Activated naive CD8-positive, alpha-beta T cell treated with anti-CD3 and anti-CD28 coated beads, Interleukin-2, amount 10 ng/mL, durations not matched to agents 7 days and 5 days (primary cell): ENCODE results near the gene RIN3. TPM values are rescaled to one million over a fixed set of nuclear protein-coding genes. Genes with fewer than 3 reads are reported as not detected.

ENCODE experiments used
- ATAC-seq: fragments of 150-1000 bp; cut with Tn5 transposase; one replicate; pipeline ENCODE4 v1.10.0; 2021; ENCODE audit warnings: low read depth, moderate library complexity
- POLR2A ChIA-PET: fragments of 350-600 bp; sonication (Branson Sonifier 250); formaldehyde crosslinking; loops from one replicate; lab custom pipeline; 2021; ENCODE audit warnings: antibody characterized with exemption; lab: Charles Lee
- DNase-seq: peaks from one replicate; pipeline ENCODE4 v3.0.0; 2021
- H3K27ac Mint-ChIP-seq: one replicate; pipeline ENCODE4 v1.8.0; 2022; ENCODE audit warnings: mild to moderate bottlenecking, mixed read lengths
- H3K27me3 Mint-ChIP-seq: one replicate; pipeline ENCODE4 v1.8.0; 2022; ENCODE audit warnings: mild to moderate bottlenecking, moderate library complexity, mixed read lengths
- H3K36me3 Mint-ChIP-seq: one replicate; pipeline ENCODE4 v1.8.0; 2021; ENCODE audit warnings: mild to moderate bottlenecking, mixed read lengths
- H3K4me1 Mint-ChIP-seq: one replicate; pipeline ENCODE4 v1.8.0; 2021; ENCODE audit warnings: mixed read lengths
- H3K4me3 Mint-ChIP-seq: one replicate; pipeline ENCODE4 v1.8.0; 2022; ENCODE audit warnings: mild to moderate bottlenecking, moderate library complexity, mixed read lengths
- H3K9me3 Mint-ChIP-seq: one replicate; pipeline ENCODE4 v1.8.0; 2021; ENCODE audit warnings: mixed read lengths
- total RNA-seq, 2 experiments: library from RNA; stranded (reverse); gene quantifications; one replicate each; pipeline ENCODE4 v1.2.3, GENCODE V29; 2021

The RIN3 gene
- total RNA-seq, 2 experiments from 2014 or later, result 80.5 to 80.9 TPM

- H3K9me3 Mint-ChIP-seq, result no peaks in the 10 kb centered on the region
- POLR2A ChIA-PET, result interaction anchor here (0.8 to 5.3 kb wide), 14 partner anchors 9 to 370 kb away, joined by 3 to 43 read pairs (median 4); partner anchors contain the start of genes GOLGA5 and RIN3
- DNase-seq (no peak), ATAC-seq (no peak)
- peak overlapping the region; percentile 99 for H3K27ac Mint-ChIP-seq
- H3K4me1 Mint-ChIP-seq, result peaks cover 79% of the 10 kb centered on the region
- H3K4me3 Mint-ChIP-seq, result peak overlapping the region; percentile 99
- no peaks in the 10 kb centered on the region for H3K27me3 Mint-ChIP-seq
- peaks cover 38% of the 10 kb centered on the region for H3K36me3 Mint-ChIP-seq
These were observed 137.1 kb downstream of the RIN3 start for GRCh38 chr14:92650581-92651105.

- DNase-seq (peak; percentile 77), ATAC-seq (peak; percentile 79)
- no peaks in the 10 kb centered on the region for H3K9me3 Mint-ChIP-seq
- H3K27ac Mint-ChIP-seq, result peak overlapping the region; percentile 99
- POLR2A ChIA-PET, result interaction anchor here (0.8 to 5.3 kb wide), 18 partner anchors 8 to 370 kb away, joined by 3 to 43 read pairs (median 4); partner anchors contain the start of genes GOLGA5 and RIN3
- peaks cover 79% of the 10 kb centered on the region for H3K4me1 Mint-ChIP-seq
- peaks cover 39% of the 10 kb centered on the region for H3K36me3 Mint-ChIP-seq
- H3K27me3 Mint-ChIP-seq, result no peaks in the 10 kb centered on the region
- peak overlapping the region; percentile 99 for H3K4me3 Mint-ChIP-seq
These were observed 137.7 kb downstream of the RIN3 start for GRCh38 chr14:92651106-92651757.

- POLR2A ChIA-PET, result interaction anchor here (0.7 to 5.3 kb wide), 15 partner anchors 15 to 371 kb away, joined by 3 to 43 read pairs (median 5); no protein-coding TSS in a partner anchor
- H3K27me3 Mint-ChIP-seq, result no peaks in the 10 kb centered on the region
- peaks cover 79% of the 10 kb centered on the region for H3K4me1 Mint-ChIP-seq
- H3K4me3 Mint-ChIP-seq, result peak overlapping the region; percentile 99
- peak; percentile 73 for DNase-seq
- peak overlapping the region; percentile 99 for H3K27ac Mint-ChIP-seq
- peak; percentile 4 for ATAC-seq
- H3K9me3 Mint-ChIP-seq, result no peaks in the 10 kb centered on the region
- H3K36me3 Mint-ChIP-seq, result peaks cover 37% of the 10 kb centered on the region
These were observed 138.3 kb downstream of the RIN3 start for GRCh38 chr14:92651758-92652406.

GRCh38 chr14:92652413-92653151 lies 139.0 kb downstream of the RIN3 start:
- DNase-seq (peak; percentile 61), ATAC-seq (peak; percentile 7)
- H3K4me3 Mint-ChIP-seq, result peak overlapping the region; percentile 99
- no peaks in the 10 kb centered on the region for H3K9me3 Mint-ChIP-seq
- H3K27ac Mint-ChIP-seq, result peak overlapping the region; percentile 99
- no peaks in the 10 kb centered on the region for H3K27me3 Mint-ChIP-seq
- H3K36me3 Mint-ChIP-seq, result peaks cover 41% of the 10 kb centered on the region
- POLR2A ChIA-PET, result interaction anchor here (0.6 to 5.3 kb wide), 13 partner anchors 8 to 134 kb away, joined by 3 to 43 read pairs (median 5); no protein-coding TSS in a partner anchor
- peaks cover 79% of the 10 kb centered on the region for H3K4me1 Mint-ChIP-seq

GRCh38 chr14:92653162-92653651 lies 139.6 kb downstream of the RIN3 start:
- Mint-ChIP-seq H3K4me1 (peaks cover 78% of the 10 kb centered on the region), H3K27ac (peak overlapping the region; percentile 99), H3K36me3 (peaks cover 46% of the 10 kb centered on the region), H3K27me3 (no peaks in the 10 kb centered on the region), H3K4me3 (peak overlapping the region; percentile 99), H3K9me3 (no peaks in the 10 kb centered on the region)
- peak; percentile 60 for DNase-seq
- POLR2A ChIA-PET, result interaction anchor here (0.6 to 5.3 kb wide), 9 partner anchors 9 to 134 kb away, joined by 3 to 43 read pairs (median 5); no protein-coding TSS in a partner anchor
- peak; percentile 10 for ATAC-seq

- peak overlapping the region; percentile 99 for H3K4me3 Mint-ChIP-seq
- POLR2A ChIA-PET, result interaction anchor here (0.8 to 5.3 kb wide), 5 partner anchors 20 to 141 kb away, joined by 3 to 43 read pairs (median 3); no protein-coding TSS in a partner anchor
- H3K27me3 Mint-ChIP-seq, result no peaks in the 10 kb centered on the region
- ATAC-seq (no peak), DNase-seq (no peak)
- H3K27ac Mint-ChIP-seq, result peak overlapping the region; percentile 99
- H3K4me1 Mint-ChIP-seq, result peaks cover 78% of the 10 kb centered on the region
- H3K36me3 Mint-ChIP-seq, result peaks cover 54% of the 10 kb centered on the region
- no peaks in the 10 kb centered on the region for H3K9me3 Mint-ChIP-seq
These were observed 140.8 kb downstream of the RIN3 start for GRCh38 chr14:92654239-92654901.

- Mint-ChIP-seq H3K27me3 (no peaks in the 10 kb centered on the region), H3K4me1 (peaks cover 77% of the 10 kb centered on the region), H3K4me3 (peak overlapping the region; percentile 58), H3K9me3 (no peaks in the 10 kb centered on the region), H3K36me3 (peaks cover 65% of the 10 kb centered on the region), H3K27ac (peak overlapping the region; percentile 41)
- ATAC-seq, result no peak
- DNase-seq, result no peak
- POLR2A ChIA-PET, result no interaction called here
These were observed 142.0 kb downstream of the RIN3 start for GRCh38 chr14:92655419-92656201.

GRCh38 chr14:92656306-92657081 lies 142.9 kb downstream of the RIN3 start:
- DNase-seq, result no peak
- no peak for ATAC-seq
- Mint-ChIP-seq H3K4me3 (peak overlapping the region; percentile 58), H3K36me3 (peaks cover 68% of the 10 kb centered on the region), H3K27me3 (no peaks in the 10 kb centered on the region), H3K4me1 (peaks cover 71% of the 10 kb centered on the region), H3K27ac (peak overlapping the region; percentile 41), H3K9me3 (no peaks in the 10 kb centered on the region)
- POLR2A ChIA-PET, result interaction anchor here (1.2 kb wide), 1 partner anchor 14 kb away, joined by 3 read pairs; no protein-coding TSS in a partner anchor

GRCh38 chr14:92657457-92658142 lies 144.0 kb downstream of the RIN3 start:
- POLR2A ChIA-PET, result interaction anchor here (0.5 to 1.2 kb wide), 2 partner anchors 13 to 504 kb away, joined by 3 to 8 read pairs; no protein-coding TSS in a partner anchor
- H3K4me1 Mint-ChIP-seq, result peaks cover 64% of the 10 kb centered on the region
- ATAC-seq (no peak), DNase-seq (no peak)
- H3K27me3 Mint-ChIP-seq, result no peaks in the 10 kb centered on the region
- no peaks in the 10 kb centered on the region for H3K9me3 Mint-ChIP-seq
- peak overlapping the region; percentile 58 for H3K4me3 Mint-ChIP-seq
- peaks cover 76% of the 10 kb centered on the region for H3K36me3 Mint-ChIP-seq
- peak overlapping the region; percentile 41 for H3K27ac Mint-ChIP-seq

GRCh38 chr14:92658160-92658559 lies 144.6 kb downstream of the RIN3 start:
- ATAC-seq (no peak), DNase-seq (no peak)
- POLR2A ChIA-PET, result interaction anchor here (0.5 kb wide), 1 partner anchor 505 kb away, joined by 8 read pairs; no protein-coding TSS in a partner anchor
- Mint-ChIP-seq H3K4me1 (peaks cover 62% of the 10 kb centered on the region), H3K27ac (peak overlapping the region; percentile 41), H3K36me3 (peaks cover 77% of the 10 kb centered on the region), H3K4me3 (peak overlapping the region; percentile 11), H3K27me3 (no peaks in the 10 kb centered on the region), H3K9me3 (no peaks in the 10 kb centered on the region)
